Amniotic epithelial cell (primary cell): ENCODE data around the gene GNG7.
"Not testable (repeated sequence)": the region's sequence is repeated elsewhere in the genome, so short reads cannot be mapped to it uniquely, and the experiment has no call there.

Experiments
- DNase-seq: peaks from one replicate; pipeline ENCODE4 v3.0.0-alpha.2; 2010; ENCODE audit warnings: low read depth

Gene GNG7

DNA sequence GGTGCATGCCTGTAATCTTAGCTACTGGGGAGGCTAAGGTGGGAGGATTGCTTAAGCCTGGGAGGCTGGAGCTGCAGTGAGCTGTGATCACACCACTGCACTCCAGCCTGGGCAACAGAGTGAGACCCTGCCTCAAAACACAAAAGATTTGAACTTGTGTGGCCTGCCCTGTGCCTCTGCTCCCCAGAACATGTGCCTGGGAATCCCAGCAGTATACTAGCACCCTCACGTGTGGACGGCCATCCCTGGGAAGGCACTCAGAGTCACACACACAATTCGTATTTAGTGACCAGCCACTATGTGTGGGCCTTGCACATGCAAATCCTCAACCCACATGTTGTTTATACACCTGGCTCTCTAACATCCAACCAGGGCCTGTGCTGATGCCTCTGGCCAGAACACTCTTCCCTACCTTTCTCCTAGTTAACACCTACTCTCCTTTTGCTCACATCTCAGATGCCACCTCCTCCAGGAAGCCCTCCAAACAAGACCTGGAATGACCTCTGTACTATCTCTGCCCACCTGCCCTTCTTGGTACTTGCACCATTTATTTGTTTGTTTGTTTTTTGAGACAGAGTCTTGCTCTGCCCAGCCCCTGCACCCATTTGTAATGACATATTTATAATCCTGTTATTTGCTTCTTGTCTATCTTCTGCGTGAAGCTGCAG is 218.9 kb downstream of the GNG7 start:
- DNase-seq: no peak

DNA sequence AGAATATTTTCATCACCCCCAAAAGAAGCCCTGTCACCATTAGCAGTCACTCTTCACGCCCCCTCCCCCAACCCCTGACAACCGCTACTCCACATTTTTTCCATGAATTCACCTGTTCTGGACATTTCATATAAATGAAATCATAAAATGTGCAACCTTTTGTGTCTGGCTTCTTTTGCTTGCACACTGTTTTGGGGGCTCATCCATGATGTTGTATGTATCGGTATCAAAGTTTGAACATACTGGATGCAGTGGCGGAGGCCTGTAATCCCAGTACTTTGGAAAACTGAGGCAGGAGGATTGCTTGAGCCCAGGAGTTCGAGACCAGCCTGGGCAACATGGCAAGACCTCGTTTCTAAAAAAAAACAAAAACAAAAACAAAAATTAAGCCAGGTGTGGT is 219.4 kb downstream of the GNG7 start:
- peak; percentile 49 for DNase-seq

GRCh38 chr19:2482354-2483038 is 220.0 kb downstream of the GNG7 start:
- DNase-seq: no peak

DNA sequence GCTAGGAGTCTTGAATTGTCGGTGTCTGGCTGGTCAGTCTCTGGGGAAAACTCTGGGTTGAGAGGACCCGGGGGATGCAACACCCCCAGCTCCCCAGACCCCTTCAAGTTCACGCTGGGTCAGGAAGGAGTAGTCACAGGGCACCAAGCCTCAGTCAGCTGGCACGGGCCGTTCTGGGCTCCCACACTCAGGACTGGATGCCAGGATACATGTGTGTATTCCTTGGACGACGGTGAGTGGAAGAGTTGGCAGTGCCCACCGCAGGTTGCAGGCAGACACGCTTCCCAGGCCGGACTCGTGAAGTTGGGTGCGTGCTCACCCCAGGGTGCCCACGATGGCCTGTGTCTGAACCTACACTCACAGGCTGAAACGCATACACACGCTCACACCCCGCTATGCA is 221.0 kb downstream of the GNG7 start:
- DNase-seq: no peak

DNA sequence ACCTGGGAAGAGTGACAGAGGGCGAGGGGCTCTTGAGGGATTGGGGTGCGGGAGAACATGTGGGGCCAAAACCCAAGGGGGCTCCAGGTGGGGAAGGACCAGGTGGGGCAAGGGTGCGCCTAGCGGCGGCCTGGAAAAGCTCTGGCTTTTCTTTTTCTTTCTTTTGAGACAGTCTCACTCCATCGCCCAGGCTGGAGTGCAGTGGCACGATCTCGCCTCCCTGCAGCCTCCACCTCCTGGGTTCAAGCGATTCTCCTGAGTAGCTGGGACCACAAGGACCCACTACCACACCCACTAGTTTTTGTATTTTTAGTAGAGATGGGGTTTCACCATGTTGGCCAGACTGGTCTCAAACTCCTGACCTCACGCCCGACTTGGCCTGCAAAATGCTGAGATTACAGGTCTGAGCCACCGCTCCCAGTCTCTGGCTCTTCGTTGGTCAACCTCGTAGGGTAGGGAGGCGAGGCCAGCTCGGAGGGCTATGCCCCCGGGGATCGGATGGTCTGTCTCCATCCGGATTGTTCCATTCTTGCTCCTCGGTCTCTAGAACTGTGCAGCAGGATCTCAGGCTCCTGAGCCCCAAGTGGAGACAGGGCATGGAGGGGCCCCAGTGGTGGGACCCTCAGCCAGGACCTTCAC is 222.8 kb downstream of the GNG7 start:
- DNase-seq: no peak

DNA sequence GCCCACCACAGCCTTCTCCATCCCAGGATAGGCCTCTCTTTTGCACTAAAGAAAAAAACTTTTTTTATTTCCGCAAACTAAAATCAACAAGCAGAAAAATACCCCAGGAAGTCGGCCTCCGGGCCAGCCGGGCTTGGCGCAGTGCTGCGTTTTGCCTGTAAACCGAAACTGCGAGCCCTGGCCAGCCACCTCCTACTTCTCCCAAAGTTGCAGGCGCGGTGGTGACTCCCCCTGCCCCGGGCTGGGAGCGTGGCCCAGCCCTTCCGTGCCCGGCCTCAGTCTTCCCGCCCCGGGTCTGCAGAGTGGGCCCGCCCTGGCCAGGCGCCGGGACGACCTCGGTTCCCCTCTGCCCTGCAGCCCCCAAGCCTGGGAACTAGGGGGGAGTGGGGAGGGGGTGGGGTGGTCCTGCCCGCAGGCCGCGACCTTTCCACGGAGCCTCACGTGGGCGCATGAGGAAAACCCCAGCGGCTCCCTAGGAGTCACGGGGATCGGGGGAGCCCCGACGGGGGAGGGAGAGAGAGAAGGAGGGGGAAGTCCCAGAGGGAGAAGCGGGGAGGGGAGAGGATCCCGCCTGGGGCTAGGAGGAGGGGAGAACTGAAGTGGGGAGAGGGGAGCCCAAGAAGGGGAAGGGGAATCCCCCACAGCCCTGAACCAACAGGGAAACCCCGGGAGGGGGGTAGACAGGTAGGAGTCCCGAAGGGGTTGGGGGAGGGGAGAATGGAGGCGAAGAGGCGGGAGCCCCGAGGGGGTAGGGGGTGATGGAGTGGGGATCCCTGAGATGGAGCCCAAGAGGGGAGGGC is 223.5 kb downstream of the GNG7 start:
- peak; percentile 61 for DNase-seq

DNA sequence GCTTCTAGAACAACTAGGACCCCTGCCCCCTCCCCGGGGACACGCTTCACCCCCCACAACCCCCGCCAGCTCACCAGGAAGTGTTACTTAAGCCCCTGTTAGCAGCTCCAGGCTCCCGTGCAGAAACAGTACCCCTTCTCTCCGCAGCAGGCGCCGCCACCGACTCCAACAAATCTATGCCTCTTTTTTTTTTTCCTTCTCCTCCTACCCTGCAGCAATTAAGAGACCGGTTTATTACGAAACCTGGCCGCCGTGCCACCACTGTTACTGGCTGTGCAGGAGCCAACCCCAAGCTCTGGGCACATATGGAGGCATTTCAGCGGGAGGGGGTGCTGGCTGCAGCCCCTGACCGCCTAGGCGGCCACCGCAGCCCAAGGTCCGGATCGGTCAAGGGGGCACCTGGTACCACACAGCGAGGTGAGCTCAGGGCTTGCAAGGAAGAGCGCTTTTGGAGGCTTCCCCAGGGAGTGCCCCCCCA is 224.2 kb downstream of the GNG7 start:
- DNase-seq: peak; percentile 79

GRCh38 chr19:2477732-2478191 is 224.7 kb downstream of the GNG7 start:
- peak; percentile 42 for DNase-seq

DNA sequence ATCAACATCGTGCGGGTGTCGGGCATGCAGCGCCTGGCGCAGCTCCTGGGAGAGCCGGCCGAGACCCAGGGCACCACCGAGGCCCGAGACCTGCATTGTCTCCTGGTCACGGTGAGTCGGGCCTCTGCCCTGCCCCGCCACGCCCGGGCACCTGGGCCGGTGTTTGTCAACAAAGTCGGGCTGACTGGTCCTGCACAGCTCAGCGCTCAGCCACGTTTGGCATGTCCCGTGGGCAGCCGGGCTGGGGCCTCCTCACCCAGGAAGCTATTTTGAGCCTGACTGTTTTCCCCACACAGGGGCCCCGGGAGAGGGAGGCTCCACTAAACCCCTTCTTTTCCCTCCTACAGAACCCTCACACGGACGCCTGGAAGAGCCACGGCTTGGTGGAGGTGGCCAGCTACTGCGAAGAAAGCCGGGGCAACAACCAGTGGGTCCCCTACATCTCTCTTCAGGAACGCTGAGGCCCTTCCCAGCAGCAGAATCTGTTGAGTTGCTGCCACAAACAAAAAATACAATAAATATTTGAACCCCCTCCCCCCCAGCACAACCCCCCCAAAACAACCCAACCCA is 225.3 kb downstream of the GNG7 start:
- peak; percentile 62 for DNase-seq

GRCh38 chr19:2476451-2477140 is 225.9 kb downstream of the GNG7 start:
- DNase-seq: peak; percentile 51

DNA sequence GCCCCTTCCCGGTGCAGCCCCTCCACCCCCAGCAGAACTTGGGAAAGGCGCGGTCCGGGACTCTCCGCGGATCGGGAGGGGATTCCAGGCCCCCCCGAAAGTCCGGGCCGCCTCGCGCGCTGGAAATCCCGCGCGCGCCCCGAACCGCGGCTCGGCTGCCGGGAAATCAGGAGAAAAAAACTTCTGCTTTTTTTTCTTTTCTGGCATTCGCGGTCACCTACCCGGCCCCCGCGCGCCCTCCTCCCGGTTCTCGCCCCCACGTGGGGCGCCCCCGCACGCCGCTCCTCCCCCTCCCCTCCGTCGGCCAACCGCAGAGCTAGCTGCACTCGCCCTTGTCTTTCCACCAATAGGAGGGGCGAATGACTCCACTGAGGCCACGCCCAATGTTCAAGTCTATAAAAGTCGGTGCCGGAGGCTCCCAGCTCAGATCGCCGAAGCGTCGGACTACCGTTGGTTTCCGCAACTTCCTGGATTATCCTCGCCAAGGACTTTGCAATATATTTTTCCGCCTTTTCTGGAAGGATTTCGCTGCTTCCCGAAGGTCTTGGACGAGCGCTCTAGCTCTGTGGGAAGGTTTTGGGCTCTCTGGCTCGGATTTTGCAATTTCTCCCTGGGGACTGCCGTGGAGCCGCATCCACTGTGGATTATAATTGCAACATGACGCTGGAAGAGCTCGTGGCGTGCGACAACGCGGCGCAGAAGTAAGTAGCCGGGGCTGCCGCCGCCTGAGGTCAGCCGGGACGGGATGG is 226.6 kb downstream of the GNG7 start, which contains the start of gene GADD45B:
Gene GADD45B, plus strand, starts transcription at position 426 of the 749 bp plus-strand sequence. Its CDS starts 232 bp downstream, at position 658.
- peak; percentile 96 for DNase-seq

GRCh38 chr19:2475018-2475701 is 227.3 kb downstream of the GNG7 start:
- DNase-seq: peak; percentile 54

GRCh38 chr19:2474232-2475017 is 228.1 kb downstream of the GNG7 start:
- peak; percentile 81 for DNase-seq

DNA sequence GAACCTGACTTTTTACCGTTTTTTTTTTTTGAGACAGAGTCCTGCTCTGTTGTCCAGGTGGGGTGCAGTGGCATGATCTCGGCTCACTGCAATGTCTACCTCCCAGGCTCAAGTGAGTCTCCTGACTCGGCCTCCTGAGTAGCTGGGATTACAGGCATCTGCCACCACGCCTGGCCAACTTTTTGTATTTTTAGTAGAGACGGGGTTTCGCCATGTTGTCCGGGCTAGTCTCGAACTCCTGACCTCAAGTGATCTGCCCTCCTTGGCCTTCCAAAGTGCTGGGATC is 232.6 kb downstream of the GNG7 start:
- DNase-seq: not testable (repeated sequence)

GRCh38 chr19:2469102-2469914 is 233.2 kb downstream of the GNG7 start:
- peak; percentile 53 for DNase-seq

GRCh38 chr19:2468596-2468995 is 233.9 kb downstream of the GNG7 start:
- DNase-seq: no peak

DNA sequence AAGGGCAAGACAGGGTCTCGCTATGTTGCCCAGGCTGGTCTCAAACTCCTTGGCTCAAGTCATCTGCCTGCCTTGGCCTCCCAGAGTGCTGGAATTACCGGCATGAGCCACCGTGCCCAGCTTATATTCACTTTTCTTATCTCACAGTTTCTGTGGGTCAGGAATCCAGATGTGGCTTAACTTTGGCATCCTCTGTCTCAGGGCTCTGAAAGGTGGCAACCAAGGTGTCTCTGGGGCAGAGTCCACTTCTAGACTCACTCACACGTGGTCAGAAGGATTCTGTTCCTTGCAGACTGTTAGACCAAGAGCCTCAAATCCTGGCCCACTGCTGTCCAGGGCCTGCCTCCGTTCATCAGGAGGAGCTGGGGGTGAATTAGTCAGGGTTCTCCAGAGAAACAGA is 238.1 kb downstream of the GNG7 start:
- no peak for DNase-seq

DNA sequence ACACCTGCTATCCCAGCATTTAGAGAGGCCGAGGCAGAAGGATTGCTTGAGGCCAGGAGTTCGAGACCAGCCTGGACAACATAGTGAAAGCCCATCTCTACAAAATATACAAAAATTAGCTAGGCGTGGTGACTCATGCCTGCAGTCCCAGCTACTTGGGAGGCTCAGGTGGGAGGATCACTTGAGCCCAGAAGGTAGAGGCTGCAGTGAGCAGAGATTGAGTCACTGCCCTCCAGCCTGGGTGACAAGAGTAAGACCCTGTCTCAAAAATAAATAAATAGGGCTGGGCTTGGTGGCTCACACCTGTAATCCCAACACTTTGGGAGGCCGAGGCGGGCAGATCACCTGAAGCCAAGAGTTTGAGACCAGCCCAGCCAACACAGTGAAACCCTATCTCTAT is 238.8 kb downstream of the GNG7 start:
- DNase-seq: not testable (repeated sequence)
